HG03196 (cell line): ENCODE data around the gene SLC38A3.

ENCODE experiments used
- ATAC-seq: cut with Tn5 transposase; IDR thresholded peaks from one replicate; pipeline ENCODE4 v1.9.1; 2021; ENCODE audit not compliant: unreplicated experiment

Gene SLC38A3

DNA sequence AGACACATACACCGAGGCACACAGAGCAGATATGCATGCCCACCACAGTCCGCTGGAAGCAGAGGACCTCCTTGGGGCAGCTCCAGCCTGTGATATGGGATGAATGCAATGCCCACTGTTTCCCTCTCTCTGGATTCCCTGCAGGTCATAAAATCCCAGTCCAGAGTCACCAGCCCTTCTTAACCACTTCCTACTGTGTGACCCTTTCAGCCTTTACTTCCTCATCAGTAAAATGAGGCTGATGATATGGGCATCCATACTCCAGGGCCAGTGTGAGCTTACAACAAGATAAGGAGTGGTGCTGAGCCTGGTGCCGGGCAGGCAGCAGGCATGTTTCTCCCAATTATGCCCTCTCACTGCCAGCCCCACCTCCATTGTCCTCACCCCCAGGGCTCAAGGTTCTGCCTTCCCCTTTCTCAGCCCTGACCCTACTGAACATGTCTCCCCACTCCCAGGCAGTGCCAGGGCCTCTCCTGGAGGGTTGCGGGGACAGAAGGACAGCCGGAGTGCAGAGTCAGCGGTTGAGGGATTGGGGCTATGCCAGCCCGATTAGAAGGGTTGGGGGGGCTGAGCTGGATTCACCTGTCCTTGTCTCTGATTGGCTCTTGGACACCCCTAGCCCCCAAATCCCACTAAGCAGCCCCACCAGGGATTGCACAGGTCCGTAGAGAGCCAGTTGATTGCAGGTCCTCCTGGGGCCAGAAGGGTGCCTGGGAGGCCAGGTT lies 14.0 kb upstream of the SLC38A3 start, which contains the start of gene GNAT1:
Gene GNAT1 (plus strand): TSS at position 675 of the 725 bp plus-strand sequence. CDS start 116 bp downstream, outside the sequence.
- no peak for ATAC-seq

DNA sequence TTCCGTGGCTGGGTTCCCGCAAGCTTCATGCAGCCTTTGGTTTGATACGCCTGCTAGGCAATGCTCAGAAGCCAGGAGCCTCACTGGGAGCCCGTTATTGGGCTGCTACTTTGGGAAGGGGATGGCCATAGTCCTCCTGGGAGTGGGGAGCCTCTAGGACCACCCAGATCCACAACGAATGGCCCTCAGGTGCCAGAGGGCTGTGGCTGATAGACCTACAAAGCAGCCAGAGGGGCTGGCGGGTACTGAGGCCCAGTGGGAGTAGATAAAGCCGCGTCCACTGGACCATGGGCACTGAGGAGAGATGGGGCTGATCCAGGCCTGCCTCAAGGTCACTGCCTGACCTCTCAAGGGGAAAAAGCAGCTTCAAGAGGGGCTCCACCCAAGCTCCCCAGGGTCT lies 12.9 kb upstream of the SLC38A3 start:
- ATAC-seq, result no peak

DNA sequence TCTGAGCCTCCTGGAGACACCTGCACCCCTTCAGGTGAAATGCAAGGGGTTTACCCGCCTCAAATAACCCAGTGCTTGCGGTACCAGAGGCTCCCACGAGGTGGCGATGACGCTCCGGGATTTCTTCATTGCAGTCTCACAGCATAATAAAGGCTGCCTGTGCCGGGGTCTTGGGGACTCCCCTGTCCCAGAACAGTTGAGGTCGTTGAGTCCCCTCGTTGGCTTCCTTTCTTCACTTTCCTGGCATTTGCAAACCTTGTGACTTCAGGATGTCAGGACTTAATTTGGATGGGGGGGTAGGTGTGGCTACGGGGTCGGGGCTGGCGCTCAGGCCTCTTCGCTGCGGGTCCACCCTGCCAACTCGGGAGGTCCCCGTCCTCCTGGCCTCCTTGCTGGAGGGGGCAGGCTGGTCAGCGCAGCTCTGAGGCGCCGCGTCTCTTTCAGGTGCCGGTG lies 12.4 kb upstream of the SLC38A3 start:
- ATAC-seq, result no peak

DNA sequence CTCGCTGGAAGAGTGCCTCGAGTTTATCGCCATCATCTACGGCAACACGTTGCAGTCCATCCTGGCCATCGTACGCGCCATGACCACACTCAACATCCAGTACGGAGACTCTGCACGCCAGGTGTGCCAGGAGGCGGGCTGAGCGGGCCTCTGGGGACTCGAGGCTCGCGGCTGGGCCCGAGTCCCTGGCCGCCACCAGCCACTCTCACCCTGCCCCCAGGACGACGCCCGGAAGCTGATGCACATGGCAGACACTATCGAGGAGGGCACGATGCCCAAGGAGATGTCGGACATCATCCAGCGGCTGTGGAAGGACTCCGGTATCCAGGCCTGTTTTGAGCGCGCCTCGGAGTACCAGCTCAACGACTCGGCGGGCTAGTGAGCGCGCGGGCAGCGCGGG lies 11.8 kb upstream of the SLC38A3 start:
- ATAC-seq, result no peak

- ATAC-seq, result no peak
Observed at GRCh38 chr3:50193746-50194127, 11.3 kb upstream of the SLC38A3 start.

- ATAC-seq, result no peak
Observed at GRCh38 chr3:50194128-50194902, 10.8 kb upstream of the SLC38A3 start.

DNA sequence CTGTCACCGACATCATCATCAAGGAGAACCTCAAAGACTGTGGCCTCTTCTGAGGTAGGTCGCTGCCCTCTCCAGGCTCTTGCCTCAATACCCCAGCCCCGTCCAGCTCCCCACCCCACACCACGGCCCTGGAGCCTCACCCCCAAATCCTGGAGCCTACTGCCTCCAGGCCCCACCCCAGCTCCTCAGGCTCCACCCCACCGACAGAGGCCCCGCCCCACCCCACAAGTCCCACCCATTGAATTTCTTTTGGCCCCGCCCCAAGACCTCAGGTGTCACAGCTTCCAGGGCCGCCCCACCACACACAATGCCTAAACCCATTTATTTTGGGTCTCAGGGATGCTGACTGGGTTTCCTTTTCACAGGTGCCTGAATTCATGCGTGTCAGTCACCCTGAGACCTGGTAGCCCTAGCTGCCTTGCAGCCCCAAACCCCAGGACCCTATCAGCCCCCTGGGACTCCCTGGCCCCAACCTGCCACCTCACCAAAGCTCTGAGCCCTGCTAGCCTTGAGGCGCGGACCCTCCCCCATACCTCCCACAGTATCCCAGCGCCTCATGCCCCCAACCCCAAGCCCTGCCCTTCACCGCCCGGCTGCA lies 10.1 kb upstream of the SLC38A3 start:
- ATAC-seq, result no peak

DNA sequence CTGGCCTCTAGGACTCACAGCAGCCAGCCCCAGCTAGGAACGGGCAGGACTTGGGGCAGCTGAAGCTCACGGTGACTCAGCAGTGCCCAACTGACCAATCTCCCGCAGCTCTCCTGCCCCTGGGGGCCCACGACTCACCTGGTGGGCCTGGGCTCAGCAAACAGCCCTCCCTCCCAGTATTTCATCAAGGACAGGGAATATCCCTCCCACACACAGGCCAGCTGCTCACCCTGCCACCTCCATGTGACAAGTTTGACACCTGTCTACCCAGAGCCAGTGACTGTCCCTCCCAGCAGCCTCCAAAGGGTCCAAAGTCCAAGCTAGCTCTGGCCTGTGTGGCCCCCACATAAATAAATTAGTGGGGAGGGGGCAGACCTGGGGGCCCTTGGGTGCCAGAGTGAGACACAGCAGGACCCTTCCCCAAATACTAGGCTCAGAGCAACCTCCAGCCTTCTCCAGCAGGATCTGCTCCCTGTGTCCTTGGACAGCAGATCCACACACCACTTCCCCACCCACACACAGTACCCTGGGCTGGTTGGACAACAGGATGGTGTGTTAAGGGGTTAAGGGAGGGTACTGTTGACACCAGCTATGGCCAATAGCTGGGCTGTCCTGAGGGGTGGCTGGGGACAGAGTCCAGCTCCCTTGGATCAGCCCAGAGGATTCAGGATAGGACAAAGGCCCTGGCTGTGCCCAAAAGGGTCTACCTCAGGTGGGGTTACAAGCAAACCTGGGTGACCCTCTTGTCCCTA lies 9.4 kb upstream of the SLC38A3 start:
- no peak for ATAC-seq

GRCh38 chr3:50196253-50196801 lies 8.7 kb upstream of the SLC38A3 start:
- no peak for ATAC-seq

GRCh38 chr3:50201573-50202315 lies 3.3 kb upstream of the SLC38A3 start:
- ATAC-seq, result no peak

DNA sequence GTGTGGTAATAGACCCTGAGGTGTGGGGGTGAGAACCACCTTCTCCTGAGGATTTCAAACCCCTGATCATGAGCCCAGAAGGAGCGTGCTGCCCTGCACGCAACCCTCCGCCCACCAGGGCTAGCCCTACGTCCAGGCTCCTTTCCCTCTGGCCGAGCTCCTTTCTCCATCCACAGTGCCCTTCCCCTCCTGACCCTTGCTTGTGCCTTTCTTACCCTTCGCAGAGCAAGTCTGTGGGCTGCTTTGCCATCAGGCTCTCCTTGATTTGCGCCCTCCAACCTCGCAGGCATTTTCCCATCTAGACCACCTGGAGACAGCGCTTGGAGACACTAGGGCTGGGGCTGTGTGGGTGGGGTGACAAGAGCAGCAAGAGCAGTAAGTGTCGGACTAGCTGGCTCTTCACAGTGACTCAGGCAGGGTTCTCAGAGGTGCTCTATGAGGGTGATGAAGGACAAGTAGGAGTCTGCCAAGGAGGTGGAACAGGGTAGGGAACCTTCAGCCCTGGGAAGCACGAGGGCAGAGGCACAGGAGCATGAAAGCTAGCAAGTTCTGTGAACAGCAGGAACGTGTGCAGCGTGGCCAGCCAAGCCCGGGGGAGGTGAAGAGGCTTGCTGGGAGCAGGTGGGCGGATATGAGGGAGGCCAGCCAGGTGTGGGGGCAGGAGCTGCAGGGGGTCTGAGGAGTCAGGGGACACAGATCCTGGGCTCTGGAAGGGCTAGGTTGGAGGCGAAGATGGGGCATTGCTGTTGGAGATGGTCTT lies 2.5 kb upstream of the SLC38A3 start:
- no peak for ATAC-seq

DNA sequence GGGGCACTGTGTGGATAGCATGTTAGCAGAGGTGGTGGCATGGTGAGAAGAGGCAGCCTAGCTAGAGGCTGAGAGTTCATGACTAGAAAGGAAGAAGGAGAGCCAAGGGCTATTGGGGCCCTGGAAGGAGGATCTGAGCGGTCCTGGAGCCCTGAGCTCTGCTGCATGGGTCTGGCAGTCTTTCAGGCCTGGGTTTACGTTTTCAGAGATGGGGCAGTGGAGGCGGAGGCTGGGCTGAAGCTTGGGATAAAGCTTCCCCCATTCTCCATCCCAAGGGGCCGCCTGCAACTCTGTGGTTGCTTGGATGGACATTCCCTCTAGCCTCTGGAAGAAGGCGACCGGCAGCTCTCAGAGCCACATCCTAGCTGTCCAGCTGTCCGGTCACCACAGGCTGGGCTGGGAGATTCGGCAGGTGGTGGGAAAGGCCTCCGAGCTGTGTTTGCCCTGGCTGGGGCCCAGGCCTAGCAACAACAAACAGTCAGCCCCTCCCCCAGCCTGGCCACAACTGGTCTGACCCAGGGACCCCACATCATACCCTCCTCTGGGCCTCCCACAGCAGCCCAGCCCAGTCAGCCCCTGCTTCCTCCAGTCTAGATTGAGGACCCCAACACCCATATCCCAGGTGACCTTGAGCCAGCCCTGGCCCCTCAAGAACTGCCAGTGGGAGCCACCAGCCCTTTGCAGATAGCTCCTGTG lies 1.8 kb upstream of the SLC38A3 start:
- ATAC-seq, result no peak

DNA sequence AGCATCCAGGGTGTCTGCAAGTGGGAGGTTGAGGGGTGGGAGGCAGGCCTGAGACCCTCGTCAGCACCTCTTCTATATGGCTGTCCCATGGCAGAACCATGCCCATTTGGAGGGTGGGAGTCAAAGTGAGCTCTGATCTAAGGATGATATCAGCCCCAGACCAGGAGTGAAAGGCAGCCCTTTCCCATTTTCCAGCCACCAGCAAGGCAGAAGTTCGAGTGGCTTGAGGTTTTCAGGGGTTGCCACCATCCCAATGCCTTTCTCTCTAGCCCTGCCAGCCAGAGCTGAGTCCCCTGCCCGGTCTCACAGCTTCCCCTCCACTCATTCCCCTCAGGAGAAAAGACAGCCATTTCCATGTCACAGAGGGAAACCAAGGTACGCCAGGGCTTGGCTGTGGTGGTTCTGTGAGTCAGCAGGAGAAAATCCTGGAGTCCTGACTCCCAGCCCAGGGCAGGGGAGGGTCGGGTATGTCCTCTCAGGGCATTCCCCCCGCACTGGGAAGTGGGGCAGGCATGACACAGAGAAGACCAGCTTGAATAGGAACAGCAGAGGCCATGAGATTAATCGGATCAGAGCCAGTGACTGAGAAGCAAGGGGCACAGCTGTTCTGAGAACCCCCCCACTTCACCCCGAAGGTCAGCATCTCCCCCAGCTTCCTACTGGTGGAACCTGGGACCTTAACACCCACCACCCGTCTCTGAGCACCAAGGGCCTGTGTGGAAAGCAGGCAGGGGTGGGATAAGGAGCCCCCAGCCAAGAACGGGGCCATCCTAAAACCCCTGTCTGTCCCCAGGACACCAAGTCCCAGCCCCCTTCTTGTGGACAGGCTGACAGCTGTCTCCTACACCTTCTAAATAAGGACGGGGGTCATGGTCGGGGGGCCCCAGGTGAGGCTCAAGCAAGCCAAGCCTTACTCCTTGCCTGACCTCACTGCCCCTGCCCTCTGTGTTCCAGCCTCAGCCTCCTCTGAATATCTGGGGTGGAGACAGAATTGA lies 965 bp upstream of the SLC38A3 start:
- ATAC-seq, result no peak

DNA sequence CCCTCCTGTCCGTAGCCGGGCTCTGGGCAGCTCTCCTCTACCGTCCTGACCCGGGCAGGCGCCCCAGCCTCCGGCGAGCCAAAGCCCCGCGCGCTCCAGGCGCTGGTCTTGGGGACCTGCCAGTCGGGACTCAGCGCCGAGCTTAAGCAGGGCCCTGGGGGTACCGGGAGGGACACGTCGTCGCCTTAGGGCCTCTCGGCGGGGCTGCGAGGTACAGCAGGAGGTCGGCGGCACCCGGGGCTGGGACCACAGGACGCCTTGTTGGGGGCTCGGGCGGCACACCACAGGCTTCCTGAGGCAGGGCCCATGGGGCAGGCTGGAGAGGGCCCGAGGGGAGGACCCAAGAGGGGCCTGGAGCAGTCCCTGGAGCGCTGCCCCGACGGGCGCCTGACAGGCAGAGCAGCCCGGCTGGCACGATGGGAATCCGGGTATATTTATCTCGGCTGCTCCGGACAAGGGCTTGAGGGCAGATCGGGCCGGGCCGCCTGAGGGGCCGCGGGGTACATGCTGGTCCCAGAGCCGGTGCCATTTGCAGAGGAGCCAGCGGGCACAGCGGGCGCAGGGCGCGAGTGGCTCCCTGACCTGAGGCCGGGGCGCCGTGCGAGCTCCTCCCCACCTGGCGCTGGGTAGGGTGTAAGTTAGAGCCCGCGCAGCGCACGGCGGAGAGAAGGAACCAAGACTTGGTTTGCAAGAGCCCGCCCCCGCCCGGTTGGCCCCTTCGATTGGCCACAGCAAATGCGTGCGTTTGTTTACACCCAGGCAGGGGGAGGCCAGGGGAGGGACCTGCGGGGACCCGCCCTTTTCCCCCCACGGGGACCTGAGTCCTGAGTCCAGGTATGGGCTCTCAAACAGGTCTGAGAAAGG lies 574 bp downstream of the SLC38A3 start:
- ATAC-seq, result no peak

DNA sequence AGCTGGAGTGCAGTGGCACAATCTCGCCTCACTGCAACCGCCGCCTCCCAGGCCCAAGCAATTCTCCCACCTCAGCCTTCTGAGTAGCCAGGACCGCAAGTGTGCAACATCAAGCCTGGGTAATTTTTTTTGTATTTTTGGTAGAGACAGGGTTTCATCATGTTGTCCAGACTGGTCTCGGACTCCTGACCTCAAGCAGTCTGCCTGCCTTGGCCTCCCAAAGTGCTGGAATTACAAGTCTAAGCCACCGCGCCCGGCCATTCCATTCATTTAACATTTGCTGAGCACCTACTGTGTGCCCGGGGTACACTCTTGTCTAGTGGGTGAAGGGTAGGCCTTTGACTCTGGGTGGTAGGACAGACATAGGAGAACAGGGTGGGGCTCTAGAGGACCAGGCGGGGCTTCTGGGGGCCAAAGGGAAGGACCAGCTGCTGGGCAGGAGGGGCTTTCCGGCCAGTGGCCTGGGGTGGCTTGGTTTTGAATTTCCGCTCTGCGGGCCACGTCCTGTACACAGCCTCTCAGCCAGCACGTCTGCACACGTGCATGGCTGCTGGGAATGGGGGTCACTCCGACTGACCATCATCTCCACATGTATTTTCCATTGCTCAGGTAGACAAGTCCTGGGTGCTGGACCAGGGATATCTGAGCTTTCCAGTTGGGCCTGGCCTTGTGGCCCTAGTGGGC lies 2.4 kb downstream of the SLC38A3 start:
- ATAC-seq, result no peak

- ATAC-seq, result no peak
Observed at GRCh38 chr3:50208677-50209344, 3.7 kb downstream of the SLC38A3 start.
